Measurements from ENCODE around the gene ORC3. TPM values are rescaled to one million over a fixed set of nuclear protein-coding genes. Genes with fewer than 3 reads are reported as not detected.
"Not testable (repeated sequence)": the region's sequence is repeated elsewhere in the genome, so short reads cannot be mapped to it uniquely, and the experiment has no call there.

ORC3 gene
- total and polyA plus RNA-seq, 7 donors = 10.2 to 27.6 (median 17.5) TPM

GRCh38 chr6:87683890-87684289 is 94.0 kb downstream of the ORC3 start:
- Histone ChIP-seq H3K4me3 (no peak overlapping the region), H3K4me1 (peaks cover 0 to 44% (median 24%) of the 10 kb centered on the region in 4 donors), H3K27ac (no peak overlapping the region), H3K9me3 (no peaks in the 10 kb centered on the region), H3K36me3 (peaks cover 0 to 18% (median 0%) of the 10 kb centered on the region in 4 donors), H3K27me3 (no peaks in the 10 kb centered on the region)
- WGBS, 2 donors = 80 to 83% methylated on average over 3 of the region's 3 CpGs
- intact Hi-C loops (cut with DNase I) = no loop called here
- TF ChIP-seq EP300 (IDR thresholded peaks at IDR 0.05) = no peak
- no peak for TF ChIP-seq POLR2AphosphoS5 (IDR thresholded peaks at IDR 0.05)
- TF ChIP-seq CTCF (IDR thresholded peaks at IDR 0.05) = no peak
- no peak for TF ChIP-seq POLR2A (IDR thresholded peaks at IDR 0.05)
- DNase-seq = no peak

- WGBS, 2 donors = 24 to 72% methylated on average over 1 of the region's 1 CpG
- TF ChIP-seq POLR2A (IDR thresholded peaks at IDR 0.05) (no peak), POLR2AphosphoS5 (IDR thresholded peaks at IDR 0.05) (no peak), EP300 (IDR thresholded peaks at IDR 0.05) (no peak)
- H3K27ac ChIP-seq = no peak overlapping the region
- peaks cover 0 to 7% (median 0%) of the 10 kb centered on the region in 4 donors for H3K36me3 ChIP-seq
- intact Hi-C loops (cut with DNase I) = no loop called here
- H3K9me3 ChIP-seq = no peaks in the 10 kb centered on the region
- no peak overlapping the region for H3K4me3 ChIP-seq
- no peaks in the 10 kb centered on the region for H3K27me3 ChIP-seq
- no peak for DNase-seq
- peaks cover 0 to 54% (median 28%) of the 10 kb centered on the region in 4 donors for H3K4me1 ChIP-seq
Measured at GRCh38 chr6:87684895-87685654, 95.1 kb downstream of the ORC3 start.

- intact Hi-C loops (cut with DNase I); H3K4me3 ChIP-seq; H3K27ac ChIP-seq; H3K9me3 ChIP-seq; DNase-seq; H3K36me3 ChIP-seq; H3K27me3 ChIP-seq: not testable (repeated sequence)
- 95 to 96% methylated on average over 11 of the region's 11 CpGs for WGBS, 2 donors
- peaks cover 0 to 61% (median 38%) of the 10 kb centered on the region in 4 donors for H3K4me1 ChIP-seq
Measured at GRCh38 chr6:87686636-87687205, 96.8 kb downstream of the ORC3 start.

- H3K4me3 ChIP-seq = no peak overlapping the region
- H3K27ac ChIP-seq = no peak overlapping the region
- no peaks in the 10 kb centered on the region for H3K9me3 ChIP-seq
- no peaks in the 10 kb centered on the region for H3K36me3 ChIP-seq
- no peak for TF ChIP-seq EP300 (IDR thresholded peaks at IDR 0.05)
- no peak for TF ChIP-seq POLR2A (IDR thresholded peaks at IDR 0.05)
- no peak for TF ChIP-seq POLR2AphosphoS5 (IDR thresholded peaks at IDR 0.05)
- no peak for TF ChIP-seq CTCF (IDR thresholded peaks at IDR 0.05)
- 73 to 89% methylated on average over 3 of the region's 3 CpGs for WGBS, 2 donors
- no peaks in the 10 kb centered on the region for H3K27me3 ChIP-seq
- peaks cover 0 to 63% (median 38%) of the 10 kb centered on the region in 4 donors for H3K4me1 ChIP-seq
- DNase-seq = no peak
- intact Hi-C loops (cut with DNase I) = no loop called here
Measured at GRCh38 chr6:87687296-87687695, 97.4 kb downstream of the ORC3 start.

- H3K4me1 ChIP-seq = peaks cover 0 to 61% (median 35%) of the 10 kb centered on the region in 4 donors
Measured at GRCh38 chr6:87687893-87688292, 98.0 kb downstream of the ORC3 start.

GRCh38 chr6:87690441-87690840 is 100.5 kb downstream of the ORC3 start:
- Histone ChIP-seq H3K36me3 (no peaks in the 10 kb centered on the region), H3K27ac (no peak overlapping the region), H3K27me3 (no peaks in the 10 kb centered on the region), H3K9me3 (no peaks in the 10 kb centered on the region), H3K4me3 (no peak overlapping the region), H3K4me1 (peaks cover 0 to 67% (median 31%) of the 10 kb centered on the region in 4 donors)
- no peak for DNase-seq
- intact Hi-C loops (cut with DNase I) = no loop called here
- WGBS, 2 donors = 87 to 95% methylated on average over 3 of the region's 3 CpGs
- no peak for TF ChIP-seq POLR2AphosphoS5 (IDR thresholded peaks at IDR 0.05)
- no peak for TF ChIP-seq POLR2A (IDR thresholded peaks at IDR 0.05)
- TF ChIP-seq EP300 (IDR thresholded peaks at IDR 0.05) = no peak
- TF ChIP-seq CTCF (IDR thresholded peaks at IDR 0.05) = no peak

More at GRCh38 chr6:87687893-87688292, 98.0 kb downstream of the ORC3 start:
- intact Hi-C loops (cut with DNase I); H3K4me3 ChIP-seq; H3K27me3 ChIP-seq; H3K27ac ChIP-seq; H3K36me3 ChIP-seq; H3K9me3 ChIP-seq; DNase-seq: not testable (repeated sequence)
- 95 to 96% methylated on average over 9 of the region's 9 CpGs for WGBS, 2 donors

Data from sigmoid colon (tissue), 7 donors.